H1 (cell line): ENCODE results near the gene WDR27. TPM values are rescaled to one million over a fixed set of nuclear protein-coding genes. Genes with fewer than 3 reads are reported as not detected.

Source experiments
- CTCF ChIA-PET: fragments of 300-600 bp; sonication (Branson Sonifier 250); formaldehyde crosslinking; loops from one replicate; lab custom pipeline; 2021; ENCODE audit not compliant: partially characterized antibody; lab: Charles Lee
- POLR2A ChIA-PET: fragments of 300-600 bp; sonication (Branson Sonifier 250); formaldehyde crosslinking; loops from one replicate; lab custom pipeline; 2021; ENCODE audit warnings: inconsistent platforms; ENCODE audit not compliant: partially characterized antibody; lab: Charles Lee
- DNase-seq, 2 experiments: peaks; one replicate each; pipeline versions ENCODE4 v3.0.0 to v3.0.0-alpha.2; 2010 to 2022; ENCODE audit warnings: low spot score in 2 of 2, low read depth in 1 of 2, mixed read lengths in 1 of 2
- FAIRE-seq: peaks from 2 replicates; lab custom pipeline; 2011; peaks lifted over from hg19 to GRCh38; lab: Jason Lieb, UNC
- H2AFZ ChIP-seq: 2 replicates; pipeline ENCODE4 v1.8.1; 2012; ENCODE audit warnings: low read length, inconsistent platforms
- H2AK5ac ChIP-seq: 2 replicates; pipeline ENCODE4 v1.6.1; 2013; ENCODE audit warnings: low read depth, low read length
- H2BK120ac ChIP-seq: replicated peaks from 2 replicates; pipeline ENCODE3; 2013; ENCODE audit warnings: low read depth, low read length, inconsistent platforms
- H2BK12ac ChIP-seq: 2 replicates; pipeline ENCODE4 v1.6.1; 2013; ENCODE audit warnings: low read depth, low read length
- H2BK15ac ChIP-seq: 2 replicates; pipeline ENCODE4 v1.6.1; 2013; ENCODE audit warnings: low read length
- H2BK20ac ChIP-seq: 2 replicates; pipeline ENCODE4 v1.6.1; 2013; ENCODE audit warnings: low read length
- H2BK5ac ChIP-seq: 2 replicates; pipeline ENCODE4 v1.6.1; 2013; ENCODE audit warnings: low read depth, low read length
- H3K14ac ChIP-seq: 2 replicates; pipeline ENCODE4 v1.6.1; 2013; ENCODE audit warnings: inconsistent platforms; ENCODE audit not compliant: insufficient read length
- H3K18ac ChIP-seq: 2 replicates; pipeline ENCODE4 v1.6.1; 2013; ENCODE audit warnings: low read length; ENCODE audit errors: extremely low read depth
- H3K23ac ChIP-seq: 2 replicates; pipeline ENCODE4 v1.6.1; 2013; ENCODE audit warnings: inconsistent platforms; ENCODE audit not compliant: insufficient read length
- H3K23me2 ChIP-seq: 2 replicates; pipeline ENCODE4 v1.6.1; 2013; ENCODE audit warnings: low read depth, low read length
- H3K27ac ChIP-seq: 2 replicates; pipeline ENCODE4 v1.6.1; 2011; ENCODE audit warnings: low read depth, low read length, inconsistent platforms
- H3K27me3 ChIP-seq, 4 experiments: replicated peaks in 1 of 4; 1 replicate in 1 of 4; 2 replicates in 3 of 4; pipeline versions ENCODE4 v1.6.1 to v1.8.1; 2011 to 2013; ENCODE audit warnings: low read length in 3 of 4, mild to moderate bottlenecking in 3 of 4, inconsistent platforms in 2 of 4, mixed read lengths in 2 of 4, moderate library complexity in 1 of 4; ENCODE audit not compliant: control insufficient read depth in 3 of 4, insufficient read depth in 3 of 4; ENCODE audit errors: extremely low read depth in 1 of 4
- H3K36me3 ChIP-seq, 4 experiments: 2 replicates each; pipeline versions ENCODE4 v1.6.1 to v1.8.1; 2011 to 2013; ENCODE audit warnings: mild to moderate bottlenecking in 4 of 4, low read length in 3 of 4, moderate library complexity in 2 of 4, control low read depth in 1 of 4, inconsistent platforms in 1 of 4; ENCODE audit not compliant: insufficient read depth in 4 of 4, control insufficient read depth in 2 of 4
- H3K4ac ChIP-seq: replicated peaks from 2 replicates; pipeline ENCODE3; 2013; ENCODE audit warnings: low read length, low read depth, mixed read lengths, inconsistent platforms; ENCODE audit not compliant: insufficient read length
- H3K4me1 ChIP-seq, 4 experiments: replicated peaks in 1 of 4; 1 replicate in 1 of 4; 2 replicates in 3 of 4; pipeline versions ENCODE4 v1.6.1 to v1.8.1; 2011 to 2013; ENCODE audit warnings: low read length in 3 of 4, inconsistent platforms in 2 of 4, mixed read lengths in 1 of 4; ENCODE audit not compliant: insufficient read depth in 4 of 4, control insufficient read depth in 3 of 4
- H3K4me2 ChIP-seq, 2 experiments: 2 replicates each; pipeline versions ENCODE4 v1.6.1 to v1.8.1; 2011 to 2013; ENCODE audit warnings: low read depth in 2 of 2, low read length in 2 of 2, control low read depth in 1 of 2, inconsistent platforms in 1 of 2, mild to moderate bottlenecking in 1 of 2; ENCODE audit not compliant: insufficient read depth in 1 of 2
- H3K4me3 ChIP-seq, 4 experiments: fragments of 200-600, 300-600 bp in 1 of 4; sonication (generic), shearing (Covaris generic), sonication (Bioruptor Twin) in 1 of 4; 2 replicates each; pipeline versions ENCODE4 v1.5.1 to v1.8.1; 2011 to 2016; ENCODE audit warnings: low read length in 4 of 4, low read depth in 3 of 4, control low read depth in 2 of 4, inconsistent platforms in 2 of 4, mild to moderate bottlenecking in 2 of 4, mixed read lengths in 1 of 4, moderate library complexity in 1 of 4; ENCODE audit not compliant: insufficient read depth in 2 of 4; ENCODE audit errors: extremely low read depth in 1 of 4
- H3K56ac ChIP-seq: replicated peaks from 2 replicates; pipeline ENCODE3; 2013; ENCODE audit warnings: low read depth, mild to moderate bottlenecking, mixed read lengths, low read length, inconsistent platforms; ENCODE audit not compliant: insufficient read length
- H3K79me1 ChIP-seq: 2 replicates; pipeline ENCODE4 v1.6.1; 2013; ENCODE audit warnings: low read depth, low read length, control low read depth
- H3K79me2 ChIP-seq, 2 experiments: 2 replicates each; pipeline versions ENCODE4 v1.6.1 to v1.8.1; 2012 to 2013; ENCODE audit warnings: low read length in 2 of 2, mild to moderate bottlenecking in 2 of 2, inconsistent platforms in 1 of 2; ENCODE audit not compliant: insufficient read depth in 2 of 2, control insufficient read depth in 1 of 2
- H3K9ac ChIP-seq, 4 experiments: replicated peaks in 1 of 4; 1 replicate in 1 of 4; 2 replicates in 3 of 4; pipeline versions ENCODE4 v1.6.1 to v1.8.1; 2011 to 2013; ENCODE audit warnings: low read depth in 3 of 4, low read length in 3 of 4, control low read depth in 2 of 4, mild to moderate bottlenecking in 2 of 4, moderate library complexity in 2 of 4, inconsistent platforms in 1 of 4; ENCODE audit errors: extremely low read depth in 1 of 4
- H3K9me3 ChIP-seq, 2 experiments: 2 replicates each; pipeline versions ENCODE4 v1.6.1 to v1.8.1; 2012 to 2013; ENCODE audit warnings: mild to moderate bottlenecking in 2 of 2, moderate library complexity in 2 of 2, control low read depth in 1 of 2, inconsistent platforms in 1 of 2, low read depth in 1 of 2, low read length in 1 of 2, mixed read lengths in 1 of 2; ENCODE audit not compliant: insufficient read depth in 2 of 2
- H4K20me1 ChIP-seq, 2 experiments: replicated peaks in 1 of 2; 2 replicates each; pipeline versions ENCODE3 to v1.8.1; 2011 to 2013; ENCODE audit warnings: inconsistent platforms in 2 of 2, low read length in 2 of 2, mild to moderate bottlenecking in 1 of 2; ENCODE audit not compliant: insufficient read depth in 2 of 2, control insufficient read depth in 1 of 2
- H4K5ac ChIP-seq: 2 replicates; pipeline ENCODE4 v1.6.1; 2013; ENCODE audit warnings: low read length, low read depth, mixed read lengths, inconsistent platforms; ENCODE audit not compliant: insufficient read length
- H4K8ac ChIP-seq: 2 replicates; pipeline ENCODE4 v1.8.0; 2013; ENCODE audit warnings: mild to moderate bottlenecking, moderate library complexity, low read length, inconsistent platforms; ENCODE audit not compliant: insufficient read depth; ENCODE audit errors: extremely low read depth
- H4K91ac ChIP-seq: replicated peaks from 2 replicates; pipeline ENCODE3; 2013; ENCODE audit warnings: low read length, mixed read lengths, inconsistent platforms; ENCODE audit not compliant: insufficient read length
- GABPA ChIP-seq: IDR thresholded peaks from 2 replicates; pipeline ENCODE4 v1.6.1; 2011; ENCODE audit warnings: mild to moderate bottlenecking, low read length, moderate library complexity, borderline replicate concordance; ENCODE audit not compliant: insufficient read depth
- RNF2 ChIP-seq: fragments of 200-900, 300-1000 bp; sonication (generic); IDR thresholded peaks from 2 replicates; pipeline ENCODE4 v1.7.1; 2016; ENCODE audit warnings: borderline replicate concordance, low read depth, mild to moderate bottlenecking, antibody characterized with exemption, low read length; ENCODE audit not compliant: poor library complexity, severe bottlenecking; ENCODE audit errors: missing control alignments
- WGBS, 2 experiments: shearing (Covaris generic) in 1 of 2; methylation state at CpG; one replicate each; pipeline versions ENCODE4 v1.1.6 to v1.1.7; 2013 to 2015; ENCODE audit warnings: low lambda C conversion rate in 2 of 2, mixed read lengths in 2 of 2, inconsistent platforms in 1 of 2, low coverage in 1 of 2, missing lambda C conversion rate in 1 of 2; ENCODE audit not compliant: insufficient replicate concordance in 2 of 2, insufficient coverage in 1 of 2, insufficient read length in 1 of 2; ENCODE audit errors: extremely low coverage in 1 of 2, missing lambda C conversion rate in 1 of 2; 5-methylcytosine and 5-hydroxymethylcytosine counted together
- polyA plus RNA-seq, 7 experiments: library from polyadenylated mRNA; depleted of rRNA in 3 of 7; stranded (reverse) in 5 of 7; unstranded in 2 of 7; fragments of >200 nt in 5 of 7; fragments of 200-250 nt in 2 of 7; gene quantifications; 1 replicate in 5 of 7; 2 replicates in 1 of 7; 4 replicates in 1 of 7; pipeline versions ENCODE4 v1.2.1 to v1.2.3, GENCODE V29; 2011 to 2013; ENCODE audit warnings: missing spikeins in 2 of 7, mixed read lengths in 2 of 7
- total RNA-seq: library from RNA; stranded (reverse); fragmentation: NEBNext Ultra II Directional; extraction: Animal tissue kit (Norgen Biotek cat#: 25700); gene quantifications from 2 replicates; pipeline ENCODE4 v1.2.1, GENCODE V29; 2021

WDR27 gene
- total and polyA plus RNA-seq, 2 of the 8 experiments (the other 6 are each of a cell fraction or from before 2014, with no cell fraction given), result 53.6 to 68.6 TPM

GRCh38 chr6:169642455-169642854 is 59.4 kb downstream of the WDR27 start:
- H2BK15ac ChIP-seq, result no peak overlapping the region
- H4K20me1 ChIP-seq, result peaks cover 0 to 6% of the 10 kb centered on the region in 2 experiments
- H2BK20ac ChIP-seq, result no peak overlapping the region
- no peak overlapping the region for H3K14ac ChIP-seq
- no peak overlapping the region for H2BK5ac ChIP-seq
- H3K27ac ChIP-seq, result no peak overlapping the region
- H3K56ac ChIP-seq, result no peak overlapping the region
- 89% methylated on average over 11 of the region's 15 CpGs; no CpG with 5 or more reads in 1 of the 2 experiments for WGBS, 2 experiments
- no peak overlapping the region for H2AFZ ChIP-seq
- H3K4me3 ChIP-seq, result no peak overlapping the region
- no peak overlapping the region for H4K91ac ChIP-seq
- DNase-seq, result no peak
- no peak overlapping the region for H3K23ac ChIP-seq
- no peak overlapping the region for H3K4me2 ChIP-seq
- no peaks in the 10 kb centered on the region for H3K4me1 ChIP-seq
- peaks cover 0 to 9% (median 7%) of the 10 kb centered on the region in 4 experiments; a peak in 4 of 8 replicates for H3K36me3 ChIP-seq
- H3K18ac ChIP-seq, result no peak overlapping the region
- no peak overlapping the region for H2AK5ac ChIP-seq
- no peak overlapping the region for H2BK120ac ChIP-seq
- H4K5ac ChIP-seq, result no peak overlapping the region
- no peaks in the 10 kb centered on the region for H3K23me2 ChIP-seq
- no peak overlapping the region for H3K4ac ChIP-seq
- no peak overlapping the region for H2BK12ac ChIP-seq
- no peak overlapping the region for H4K8ac ChIP-seq
- H3K79me2 ChIP-seq, result no peaks in the 10 kb centered on the region
- H3K27me3 ChIP-seq, result no peaks in the 10 kb centered on the region
- TF ChIP-seq RNF2 (no peak), GABPA (no peak)
- TF ChIP-seq, all 59 proteins: peak for 0
- Histone ChIP-seq H3K9me3 (no peaks in the 10 kb centered on the region), H3K9ac (no peak overlapping the region), H3K79me1 (no peaks in the 10 kb centered on the region)
- ChIA-PET CTCF (no interaction called here), POLR2A (no interaction called here)
- no peak for FAIRE-seq
